Stimulated activated CD8-positive, alpha-beta memory T cell treated with anti-CD3 and anti-CD28 coated beads, Interleukin-7, amount 100 ng/mL, for 4 hours (primary cell): ENCODE data around the gene PPM1E.
"Not testable (repeated sequence)": the region's sequence is repeated elsewhere in the genome, so short reads cannot be mapped to it uniquely, and the experiment has no call there.

ENCODE experiments used
- DNase-seq, 2 donors: peaks; one replicate each; pipeline ENCODE4 v3.0.0-alpha.2; 2020; ENCODE audit warnings: low read depth in 2 of 2

Gene PPM1E

GRCh38 chr17:58840820-58841612 is 85.4 kb downstream of the PPM1E start:
- no peak for DNase-seq

DNA sequence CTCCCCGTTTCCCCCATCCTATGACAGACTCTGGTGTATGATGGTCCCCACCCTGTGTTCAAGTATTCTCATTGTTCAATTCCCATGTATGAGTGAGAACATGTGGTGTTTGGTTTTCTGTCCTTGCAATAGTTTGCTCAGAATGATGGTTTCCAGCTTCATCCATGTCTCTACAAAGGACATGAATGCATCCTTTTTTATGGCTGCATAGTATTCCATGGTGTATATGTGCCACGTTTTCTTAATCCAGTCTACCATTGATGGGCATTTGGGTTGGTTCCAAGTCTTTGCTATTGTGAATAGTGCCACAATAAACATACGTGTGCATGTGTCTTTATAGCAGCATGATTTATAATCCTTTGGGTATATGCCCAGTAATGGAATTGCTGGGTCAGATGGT is 90.8 kb downstream of the PPM1E start:
- not testable (repeated sequence) for DNase-seq

DNA sequence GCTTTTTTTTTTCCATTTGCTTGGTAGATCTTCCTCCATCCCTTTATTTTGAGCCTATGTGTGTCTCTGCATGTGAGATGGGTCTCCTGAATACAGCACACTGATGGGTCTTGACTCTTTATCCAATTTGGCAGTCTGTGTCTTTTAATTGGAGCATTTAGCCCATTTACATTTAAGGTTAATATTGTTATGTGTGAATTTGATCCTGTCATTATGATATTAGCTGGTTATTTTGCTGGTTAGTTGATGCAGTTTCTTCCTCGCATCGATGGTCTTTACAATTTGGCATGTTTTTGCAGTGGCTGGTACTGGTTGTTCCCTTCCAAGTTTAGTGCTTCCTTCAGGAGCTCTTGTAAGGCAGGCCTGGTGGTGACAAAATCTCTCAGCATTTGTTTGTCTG is 94.5 kb downstream of the PPM1E start:
- DNase-seq = not testable (repeated sequence)

DNA sequence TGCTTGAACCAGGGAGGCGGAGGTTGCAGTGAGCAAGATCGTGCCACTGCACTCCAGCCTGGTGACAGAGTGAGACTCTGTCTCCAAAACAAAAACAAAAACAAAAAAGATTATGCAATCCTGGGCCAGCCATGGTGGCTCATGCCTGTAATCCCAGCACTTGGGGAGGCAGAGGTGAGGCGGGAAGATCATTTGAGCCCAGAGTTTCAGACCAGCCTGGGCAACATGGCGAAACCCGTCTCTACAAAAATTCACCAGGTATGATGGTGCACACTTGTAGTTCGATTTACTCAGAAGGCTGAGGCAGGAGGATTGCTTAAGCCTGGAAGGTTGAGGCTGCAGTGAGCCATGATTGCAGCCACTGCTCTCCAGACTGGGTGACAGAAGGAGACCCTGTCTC is 109.6 kb downstream of the PPM1E start:
- no peak for DNase-seq

- no peak for DNase-seq
Observed at GRCh38 chr17:58870747-58871146, 115.1 kb downstream of the PPM1E start.

DNA sequence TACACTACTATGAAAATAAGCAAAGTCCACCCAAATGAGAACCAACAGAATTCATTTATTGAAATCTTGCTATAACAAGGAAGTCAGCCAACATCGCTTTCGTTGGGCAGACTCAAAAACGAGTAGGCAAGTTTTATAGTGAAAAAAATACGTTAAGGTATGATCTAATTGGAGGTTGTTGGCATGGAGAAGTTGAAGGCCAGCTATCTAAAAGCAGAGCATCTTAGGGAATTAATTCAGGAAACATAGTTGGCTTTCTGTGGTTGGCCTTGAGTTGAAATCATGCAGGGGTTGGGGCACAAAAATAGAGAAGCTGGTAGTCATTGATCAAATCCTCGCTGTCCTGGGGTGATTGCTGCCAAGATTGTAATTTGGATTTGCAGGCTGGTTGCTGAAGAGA is 118.3 kb downstream of the PPM1E start:
- DNase-seq = no peak

DNA sequence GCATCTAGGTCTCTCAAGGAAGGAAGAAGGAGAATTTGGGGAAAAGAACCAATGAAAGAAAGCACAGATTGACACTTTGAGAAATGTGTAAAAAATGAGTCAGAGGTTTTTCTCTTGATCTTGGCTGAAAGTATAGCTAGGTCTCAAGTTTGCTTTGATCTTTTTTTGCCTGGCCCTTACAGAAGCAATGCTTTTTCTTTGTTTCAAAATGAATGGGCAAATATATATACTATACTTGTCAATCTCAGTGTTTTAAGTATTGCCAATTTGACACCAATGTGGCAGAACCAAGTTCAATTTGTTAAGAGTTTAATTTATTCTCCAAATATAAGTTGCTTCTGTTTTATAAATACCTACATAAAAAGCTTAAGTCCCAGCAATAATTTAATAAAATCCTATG is 119.6 kb downstream of the PPM1E start:
- DNase-seq = no peak

- DNase-seq = no peak
Observed at GRCh38 chr17:58884161-58884560, 128.5 kb downstream of the PPM1E start.

DNA sequence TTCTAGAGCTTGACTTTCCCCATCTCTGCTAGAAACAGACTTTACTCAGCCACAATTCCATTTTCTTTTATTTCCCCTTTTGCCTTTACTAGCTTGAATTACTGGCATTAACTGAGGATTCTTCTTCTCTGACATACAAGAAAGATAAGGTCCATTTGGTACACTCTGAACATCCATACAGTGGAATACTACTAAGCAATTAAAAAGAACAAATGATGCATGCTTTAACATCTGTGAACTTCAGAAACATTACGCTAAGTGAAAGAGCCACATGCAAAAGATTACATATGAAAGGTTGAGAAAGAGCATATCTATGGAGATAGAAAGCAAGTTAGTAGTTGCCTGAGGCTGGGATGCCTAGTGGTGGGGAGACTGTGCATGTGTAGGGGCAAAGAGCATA is 130.9 kb downstream of the PPM1E start:
- no peak for DNase-seq

DNA sequence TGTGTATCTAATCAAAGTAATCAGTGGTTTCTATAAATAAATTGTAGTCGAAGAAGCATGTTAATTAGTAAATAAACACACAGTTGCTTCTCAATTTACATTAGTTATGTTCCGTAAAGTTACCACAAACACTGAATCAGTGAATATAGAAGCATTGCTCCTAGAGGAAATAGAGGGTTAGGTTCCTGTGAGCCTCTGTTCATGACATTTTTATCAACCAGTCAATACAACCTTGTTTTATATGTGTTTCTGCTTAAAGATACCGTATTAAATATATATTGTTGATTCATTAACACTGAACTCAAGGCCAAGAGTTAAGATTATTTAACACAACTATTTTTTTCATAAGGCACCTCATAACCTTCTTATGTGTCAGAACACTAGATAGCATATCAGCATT is 134.3 kb downstream of the PPM1E start:
- no peak for DNase-seq

DNA sequence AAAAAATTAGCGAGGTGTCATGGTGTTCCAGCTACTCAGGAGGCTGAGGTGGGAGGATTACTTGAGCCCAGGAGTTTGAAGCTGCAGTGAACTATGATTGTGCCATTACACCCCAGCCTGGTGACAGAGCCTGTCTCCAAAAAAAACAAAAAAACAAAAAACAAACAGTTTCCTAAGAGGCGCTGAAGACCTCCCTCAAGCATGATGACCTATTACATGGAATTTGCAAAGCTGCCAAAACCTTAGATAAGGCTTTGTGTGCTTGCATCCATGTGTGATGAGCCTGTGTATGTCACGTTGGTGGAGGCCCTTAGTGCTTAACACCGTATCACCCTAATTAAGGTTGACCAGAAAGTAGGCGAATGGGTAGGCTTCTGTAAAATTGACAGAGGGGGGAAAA is 143.5 kb downstream of the PPM1E start:
- DNase-seq = no peak

DNA sequence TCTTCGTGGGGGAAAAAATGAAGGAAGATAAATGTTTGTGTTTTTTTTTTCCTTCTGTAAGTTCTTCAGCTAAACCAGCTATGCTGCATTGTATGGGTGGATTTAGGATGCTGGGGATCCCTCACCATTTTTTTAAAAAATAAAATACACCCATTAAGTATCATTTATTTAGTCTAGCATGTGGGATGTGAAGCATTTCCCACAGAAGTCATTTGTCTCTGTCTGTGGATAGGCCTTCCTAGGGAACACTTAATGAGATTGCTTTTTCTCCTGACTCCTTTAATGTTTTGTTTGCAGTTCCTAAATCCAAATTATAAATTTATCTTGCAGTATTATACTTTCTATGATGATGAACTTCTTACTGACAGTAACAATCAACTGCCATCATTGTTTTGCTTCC is 146.7 kb downstream of the PPM1E start:
- no peak for DNase-seq

DNA sequence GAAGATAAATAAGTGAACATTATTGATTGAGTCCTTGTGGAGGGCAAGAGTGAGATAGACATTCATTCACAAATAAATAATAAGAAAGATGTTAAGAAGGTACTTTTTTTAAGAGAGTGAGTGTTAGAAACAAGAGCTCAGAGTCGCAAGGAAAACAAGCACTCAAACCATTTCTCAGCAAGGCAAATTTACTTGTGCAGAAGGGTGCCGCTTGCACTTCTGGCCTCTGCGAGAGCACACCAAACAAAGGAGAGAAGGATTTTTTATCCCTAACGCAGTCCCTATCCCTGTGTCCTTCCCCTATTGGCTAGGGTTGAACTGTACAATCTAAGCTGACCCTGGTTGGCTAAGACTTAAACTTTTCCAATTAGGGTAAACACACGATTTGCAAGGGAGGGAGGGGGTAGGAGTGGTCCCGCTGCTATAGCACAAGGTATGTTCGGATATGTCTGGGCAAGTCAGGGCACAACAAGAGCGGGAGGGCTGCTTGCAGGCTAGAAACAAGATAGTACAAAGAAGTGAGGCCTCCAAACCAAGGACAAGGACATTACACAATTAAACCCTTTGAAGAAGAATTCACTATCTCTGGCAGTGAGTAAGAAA is 156.2 kb downstream of the PPM1E start:
- no peak for DNase-seq

- DNase-seq = no peak
Observed at GRCh38 chr17:58913552-58913951, 157.9 kb downstream of the PPM1E start.

- no peak for DNase-seq
Observed at GRCh38 chr17:58913971-58914769, 158.5 kb downstream of the PPM1E start.

- no peak for DNase-seq
Observed at GRCh38 chr17:58917228-58917627, 161.6 kb downstream of the PPM1E start.

DNA sequence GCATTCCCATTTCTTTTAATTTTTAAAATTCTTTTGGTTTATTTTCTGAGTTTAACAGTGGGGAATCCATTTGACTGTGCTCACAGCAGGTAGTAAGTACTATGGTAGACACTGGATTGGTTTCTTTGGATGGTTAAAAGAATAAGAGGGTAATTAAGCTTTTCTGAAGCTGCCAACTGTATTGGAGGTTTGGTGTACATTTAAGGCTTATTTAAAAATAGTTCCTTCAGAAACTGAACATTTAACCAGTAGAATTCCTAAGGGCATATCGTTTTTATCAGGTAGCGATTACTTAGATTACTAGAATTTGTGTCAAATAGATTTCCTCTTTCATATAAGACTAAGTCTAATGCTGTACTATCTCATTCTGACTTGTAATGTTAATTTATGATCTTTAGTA is 162.4 kb downstream of the PPM1E start:
- no peak for DNase-seq

DNA sequence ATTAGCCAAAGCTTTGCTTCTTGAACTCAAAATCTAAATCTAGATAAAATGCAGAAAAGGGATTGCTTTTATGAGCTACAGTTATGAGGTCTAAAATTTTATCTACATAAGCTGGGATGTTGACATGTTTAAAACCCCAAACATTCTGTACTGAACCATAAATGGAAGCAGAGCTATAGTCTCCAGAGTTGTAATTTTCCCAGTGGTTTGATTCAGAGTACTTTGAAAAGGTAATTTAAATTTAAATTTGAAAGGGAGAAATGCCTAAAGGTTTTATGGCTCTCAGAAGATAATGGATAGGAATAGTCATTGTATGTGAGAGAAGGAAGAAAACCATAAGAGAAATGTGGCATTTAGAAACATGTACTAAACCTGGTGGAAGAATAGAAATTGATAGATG is 163.2 kb downstream of the PPM1E start:
- DNase-seq = no peak

GRCh38 chr17:58920773-58921172 is 165.1 kb downstream of the PPM1E start:
- DNase-seq = no peak

DNA sequence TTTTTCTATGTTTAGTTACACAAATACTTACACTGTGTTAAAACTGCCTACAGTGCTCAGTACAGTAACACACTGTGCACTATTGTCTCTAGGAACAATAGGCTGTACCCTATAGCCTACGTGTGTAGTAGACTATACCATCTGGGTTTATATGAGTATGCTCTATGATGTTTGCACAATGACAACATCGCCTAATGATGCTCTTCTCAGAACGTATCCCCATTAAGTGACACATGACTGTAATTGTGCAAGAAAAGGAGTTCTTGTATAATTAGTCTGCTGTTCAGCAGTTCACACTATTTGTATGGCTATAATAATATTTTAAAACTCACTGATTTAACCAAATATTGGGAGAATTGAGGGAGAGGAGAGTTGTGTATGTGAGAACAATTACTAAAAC is 177.3 kb downstream of the PPM1E start:
- DNase-seq = no peak

DNA sequence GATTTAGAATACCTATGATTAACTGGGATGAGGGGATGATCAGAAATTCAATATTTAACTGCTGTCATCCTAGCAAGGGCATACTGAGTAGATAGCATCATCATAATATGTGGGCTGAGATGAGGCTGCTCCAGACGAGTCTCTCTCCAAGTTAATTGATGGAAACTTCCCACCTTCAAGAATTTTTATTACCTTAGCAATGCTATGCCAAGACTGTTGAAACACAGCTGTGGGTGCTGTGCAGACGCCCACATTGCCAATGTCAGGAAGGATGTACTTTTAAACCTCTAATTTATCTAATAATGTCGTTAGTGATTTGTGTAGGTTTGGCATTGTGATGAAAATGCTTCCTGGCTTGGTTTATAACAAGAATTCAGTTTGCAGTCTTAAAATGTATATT is 180.6 kb downstream of the PPM1E start:
- no peak for DNase-seq

- DNase-seq = no peak
Observed at GRCh38 chr17:58944166-58944565, 188.5 kb downstream of the PPM1E start.

DNA sequence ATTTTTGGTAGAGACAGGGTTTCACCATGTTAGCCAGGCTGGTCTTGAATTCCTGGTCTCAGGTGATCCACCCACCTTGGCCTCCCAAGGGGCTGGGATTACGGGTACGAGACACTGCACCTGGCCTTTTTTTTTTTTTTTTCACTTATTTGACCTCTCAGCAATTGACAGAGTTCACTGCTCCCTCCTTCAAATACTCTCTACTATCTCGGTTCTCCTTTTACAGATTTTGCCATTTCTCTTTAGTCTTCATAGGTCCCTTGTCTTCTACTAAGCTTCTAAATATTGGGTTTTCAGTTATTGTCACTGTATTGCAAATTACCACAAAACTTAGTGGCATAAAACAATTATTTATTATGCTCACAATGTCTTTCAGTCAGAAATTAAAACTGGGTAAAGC is 191.8 kb downstream of the PPM1E start:
- no peak for DNase-seq
